Stimulated activated CD8-positive, alpha-beta memory T cell treated with anti-CD3 and anti-CD28 coated beads, Interleukin-7, amount 100 ng/mL, for 24 hours (primary cell): ENCODE results near the gene DNAJB13.
A peak's percentile ranks its signal among the peaks of the same experiment; 100 is the strongest.
"Not testable (repeated sequence)": the region's sequence is repeated elsewhere in the genome, so short reads cannot be mapped to it uniquely, and the experiment has no call there.

Experiments
- DNase-seq: peaks from one replicate; pipeline ENCODE4 v3.0.0-alpha.2; 2020; ENCODE audit warnings: low read depth

The DNAJB13 gene

GRCh38 chr11:73977856-73978519 lies 27.2 kb downstream of the DNAJB13 start:
- DNase-seq, result no peak

- DNase-seq, result no peak
Measured at GRCh38 chr11:73978576-73979086, 27.8 kb downstream of the DNAJB13 start.

GRCh38 chr11:73980001-73980961 lies 29.5 kb downstream of the DNAJB13 start:
- no peak for DNase-seq

- DNase-seq, result no peak
Measured at GRCh38 chr11:73981051-73981805, 30.4 kb downstream of the DNAJB13 start.

- peak; percentile 70 for DNase-seq
Measured at GRCh38 chr11:73982595-73982989, 31.8 kb downstream of the DNAJB13 start, which contains the start of gene UCP2. Gene UCP2, minus strand, starts transcription at chr11:73982843. Its CDS starts 4,465 bp downstream, at chr11:73978378.

GRCh38 chr11:73982990-73983740 lies 32.3 kb downstream of the DNAJB13 start:
- peak; percentile 85 for DNase-seq

GRCh38 chr11:73983741-73984538 lies 33.1 kb downstream of the DNAJB13 start:
- no peak for DNase-seq

- DNase-seq, result not testable (repeated sequence)
Measured at GRCh38 chr11:73985661-73986060, 34.8 kb downstream of the DNAJB13 start.

- no peak for DNase-seq
Measured at GRCh38 chr11:73988227-73988626, 37.4 kb downstream of the DNAJB13 start.

GRCh38 chr11:73989156-73989555 lies 38.3 kb downstream of the DNAJB13 start:
- no peak for DNase-seq

GRCh38 chr11:73990730-73991129 lies 39.9 kb downstream of the DNAJB13 start:
- no peak for DNase-seq

GRCh38 chr11:73991471-73992006 lies 40.7 kb downstream of the DNAJB13 start:
- no peak for DNase-seq

- DNase-seq, result no peak
Measured at GRCh38 chr11:73995247-73995646, 44.4 kb downstream of the DNAJB13 start.

GRCh38 chr11:73995731-73996130 lies 44.9 kb downstream of the DNAJB13 start:
- no peak for DNase-seq

GRCh38 chr11:73996161-73996747 lies 45.4 kb downstream of the DNAJB13 start:
- no peak for DNase-seq

- DNase-seq, result no peak
Measured at GRCh38 chr11:73997120-73997770, 46.4 kb downstream of the DNAJB13 start.

- DNase-seq, result no peak
Measured at GRCh38 chr11:73998846-73999575, 48.2 kb downstream of the DNAJB13 start.

GRCh38 chr11:73999581-74000306 lies 48.9 kb downstream of the DNAJB13 start:
- DNase-seq, result no peak
